Stimulated activated naive B cell treated with anti-CD40 and anti-IgM and Interleukin-4, amounts not matched to agents 10 μg/mL and 1 μg/mL and 100 μg/mL, for 72 hours (primary cell): ENCODE measurements around the gene PPP2R2C.

Source experiments
- ATAC-seq, 2 donors: fragments of 150-1000 bp; cut with Tn5 transposase; replicated peaks; 2 replicates each; pipeline ENCODE4 v1.10.0; 2021; ENCODE audit warnings: moderate library complexity in 1 of 2
- DNase-seq: peaks from one replicate; pipeline ENCODE4 v3.0.0; 2021
- H3K27ac Mint-ChIP-seq: one replicate; pipeline ENCODE4 v1.8.0; 2022; ENCODE audit warnings: mild to moderate bottlenecking, mixed read lengths
- H3K27me3 Mint-ChIP-seq, 2 donors: one replicate each; pipeline ENCODE4 v1.8.0; 2022; ENCODE audit warnings: mixed read lengths in 2 of 2
- H3K36me3 Mint-ChIP-seq, 2 donors: one replicate each; pipeline ENCODE4 v1.8.0; 2022; ENCODE audit warnings: mixed read lengths in 2 of 2, mild to moderate bottlenecking in 1 of 2
- H3K4me1 Mint-ChIP-seq, 2 donors: one replicate each; pipeline ENCODE4 v1.8.0; 2022; ENCODE audit warnings: mixed read lengths in 2 of 2, mild to moderate bottlenecking in 1 of 2
- H3K4me3 Mint-ChIP-seq, 2 donors: one replicate each; pipeline ENCODE4 v1.8.0; 2022; ENCODE audit warnings: mild to moderate bottlenecking in 2 of 2, mixed read lengths in 2 of 2, moderate library complexity in 1 of 2
- H3K9me3 Mint-ChIP-seq, 2 donors: one replicate each; pipeline ENCODE4 v1.8.0; 2022; ENCODE audit warnings: mixed read lengths in 2 of 2, mild to moderate bottlenecking in 1 of 2

The PPP2R2C gene

GRCh38 chr4:6369035-6369434 is 103.4 kb downstream of the PPP2R2C start:
- H3K4me3 Mint-ChIP-seq, result no peak overlapping the region
- no peak overlapping the region for H3K27ac Mint-ChIP-seq
- H3K27me3 Mint-ChIP-seq, result peaks cover 6 to 14% of the 10 kb centered on the region in 2 donors
- ATAC-seq (no peak), DNase-seq (no peak)
- H3K36me3 Mint-ChIP-seq, result no peaks in the 10 kb centered on the region
- H3K9me3 Mint-ChIP-seq, result no peaks in the 10 kb centered on the region
- H3K4me1 Mint-ChIP-seq, result no peaks in the 10 kb centered on the region

- Mint-ChIP-seq H3K36me3 (no peaks in the 10 kb centered on the region), H3K27ac (no peak overlapping the region), H3K4me1 (no peaks in the 10 kb centered on the region), H3K9me3 (no peaks in the 10 kb centered on the region), H3K27me3 (peaks cover 6 to 14% of the 10 kb centered on the region in 2 donors), H3K4me3 (no peak overlapping the region)
- DNase-seq, result no peak
- ATAC-seq, result no peak
These were observed 103.8 kb downstream of the PPP2R2C start for GRCh38 chr4:6368601-6369000.

- DNase-seq (no peak), ATAC-seq (no peak)
- no peak overlapping the region for H3K27ac Mint-ChIP-seq
- peaks cover 6 to 14% of the 10 kb centered on the region in 2 donors for H3K27me3 Mint-ChIP-seq
- no peak overlapping the region for H3K4me3 Mint-ChIP-seq
- H3K36me3 Mint-ChIP-seq, result no peaks in the 10 kb centered on the region
- no peaks in the 10 kb centered on the region for H3K4me1 Mint-ChIP-seq
- no peaks in the 10 kb centered on the region for H3K9me3 Mint-ChIP-seq
These were observed 104.3 kb downstream of the PPP2R2C start for GRCh38 chr4:6368096-6368495.

- no peak for ATAC-seq
- H3K36me3 Mint-ChIP-seq, result no peaks in the 10 kb centered on the region
- peaks cover 6 to 14% of the 10 kb centered on the region in 2 donors for H3K27me3 Mint-ChIP-seq
These were observed 105.0 kb downstream of the PPP2R2C start for GRCh38 chr4:6367371-6367851.

GRCh38 chr4:6366581-6366980 is 105.8 kb downstream of the PPP2R2C start:
- no peak for ATAC-seq

More at GRCh38 chr4:6367371-6367851, 105.0 kb downstream of the PPP2R2C start:
- H3K4me1 Mint-ChIP-seq, result no peaks in the 10 kb centered on the region
- no peak for DNase-seq
- no peak overlapping the region for H3K4me3 Mint-ChIP-seq
- no peaks in the 10 kb centered on the region for H3K9me3 Mint-ChIP-seq
- no peak overlapping the region for H3K27ac Mint-ChIP-seq

GRCh38 chr4:6365545-6366086 is 106.8 kb downstream of the PPP2R2C start:
- Mint-ChIP-seq H3K27ac (no peak overlapping the region), H3K36me3 (no peaks in the 10 kb centered on the region), H3K4me3 (no peak overlapping the region), H3K27me3 (peaks cover 21 to 23% of the 10 kb centered on the region in 2 donors), H3K9me3 (no peaks in the 10 kb centered on the region), H3K4me1 (no peaks in the 10 kb centered on the region)
- ATAC-seq (no peak), DNase-seq (no peak)

More at GRCh38 chr4:6366581-6366980, 105.8 kb downstream of the PPP2R2C start:
- no peak overlapping the region for H3K27ac Mint-ChIP-seq
- H3K36me3 Mint-ChIP-seq, result no peaks in the 10 kb centered on the region
- H3K4me1 Mint-ChIP-seq, result no peaks in the 10 kb centered on the region
- no peak for DNase-seq
- H3K4me3 Mint-ChIP-seq, result no peak overlapping the region
- peaks cover 14 to 20% of the 10 kb centered on the region in 2 donors for H3K27me3 Mint-ChIP-seq
- no peaks in the 10 kb centered on the region for H3K9me3 Mint-ChIP-seq

- H3K36me3 Mint-ChIP-seq, result no peaks in the 10 kb centered on the region
- H3K4me1 Mint-ChIP-seq, result no peaks in the 10 kb centered on the region
- no peaks in the 10 kb centered on the region for H3K9me3 Mint-ChIP-seq
- no peak for DNase-seq
- no peak overlapping the region for H3K4me3 Mint-ChIP-seq
- H3K27ac Mint-ChIP-seq, result no peak overlapping the region
- no peak for ATAC-seq
- peaks cover 21 to 24% of the 10 kb centered on the region in 2 donors for H3K27me3 Mint-ChIP-seq
These were observed 107.8 kb downstream of the PPP2R2C start for GRCh38 chr4:6364581-6364980.

GRCh38 chr4:6364146-6364545 is 108.3 kb downstream of the PPP2R2C start:
- Mint-ChIP-seq H3K4me1 (no peaks in the 10 kb centered on the region), H3K36me3 (no peaks in the 10 kb centered on the region), H3K9me3 (no peaks in the 10 kb centered on the region), H3K4me3 (no peak overlapping the region), H3K27me3 (peaks cover 21 to 24% of the 10 kb centered on the region in 2 donors), H3K27ac (no peak overlapping the region)
- DNase-seq, result no peak
- ATAC-seq, result no peak

GRCh38 chr4:6362896-6363295 is 109.5 kb downstream of the PPP2R2C start:
- no peak overlapping the region for H3K27ac Mint-ChIP-seq
- no peak overlapping the region for H3K4me3 Mint-ChIP-seq
- no peaks in the 10 kb centered on the region for H3K36me3 Mint-ChIP-seq
- no peaks in the 10 kb centered on the region for H3K4me1 Mint-ChIP-seq
- no peak for ATAC-seq
- DNase-seq, result no peak
- peaks cover 12 to 32% of the 10 kb centered on the region in 2 donors for H3K27me3 Mint-ChIP-seq
- peaks cover 0 to 3% of the 10 kb centered on the region in 2 donors for H3K9me3 Mint-ChIP-seq

- Mint-ChIP-seq H3K4me3 (no peak overlapping the region), H3K4me1 (no peaks in the 10 kb centered on the region), H3K36me3 (no peaks in the 10 kb centered on the region), H3K9me3 (peaks cover 0 to 4% of the 10 kb centered on the region in 2 donors), H3K27me3 (peaks cover 12 to 36% of the 10 kb centered on the region in 2 donors), H3K27ac (no peak overlapping the region)
- ATAC-seq (no peak), DNase-seq (no peak)
These were observed 110.0 kb downstream of the PPP2R2C start for GRCh38 chr4:6362243-6362885.

GRCh38 chr4:6361076-6361784 is 111.2 kb downstream of the PPP2R2C start:
- no peak for DNase-seq
- Mint-ChIP-seq H3K27me3 (peaks cover 7 to 30% of the 10 kb centered on the region in 2 donors), H3K4me1 (no peaks in the 10 kb centered on the region), H3K36me3 (no peaks in the 10 kb centered on the region), H3K27ac (no peak overlapping the region), H3K4me3 (no peak overlapping the region), H3K9me3 (peaks cover 0 to 4% of the 10 kb centered on the region in 2 donors)
- ATAC-seq, result no peak

- DNase-seq, result no peak
- H3K27me3 Mint-ChIP-seq, result peaks cover 7 to 29% of the 10 kb centered on the region in 2 donors
- H3K9me3 Mint-ChIP-seq, result peaks cover 0 to 4% of the 10 kb centered on the region in 2 donors
- no peak for ATAC-seq
- H3K27ac Mint-ChIP-seq, result no peak overlapping the region
- no peak overlapping the region for H3K4me3 Mint-ChIP-seq
- H3K4me1 Mint-ChIP-seq, result no peaks in the 10 kb centered on the region
- no peaks in the 10 kb centered on the region for H3K36me3 Mint-ChIP-seq
These were observed 112.0 kb downstream of the PPP2R2C start for GRCh38 chr4:6360385-6360784.

- Mint-ChIP-seq H3K36me3 (no peaks in the 10 kb centered on the region), H3K4me1 (no peaks in the 10 kb centered on the region), H3K27ac (no peak overlapping the region), H3K27me3 (peaks cover 14 to 29% of the 10 kb centered on the region in 2 donors), H3K9me3 (peaks cover 0 to 4% of the 10 kb centered on the region in 2 donors), H3K4me3 (no peak overlapping the region)
- ATAC-seq, result no peak
- DNase-seq, result no peak
These were observed 112.7 kb downstream of the PPP2R2C start for GRCh38 chr4:6359536-6360308.

- DNase-seq (no peak), ATAC-seq (no peak)
- no peaks in the 10 kb centered on the region for H3K36me3 Mint-ChIP-seq
- H3K27ac Mint-ChIP-seq, result no peak overlapping the region
- H3K9me3 Mint-ChIP-seq, result peaks cover 0 to 4% of the 10 kb centered on the region in 2 donors
- H3K27me3 Mint-ChIP-seq, result peaks cover 24 to 40% of the 10 kb centered on the region in 2 donors
- H3K4me3 Mint-ChIP-seq, result no peak overlapping the region
- peaks cover 0 to 3% of the 10 kb centered on the region in 2 donors for H3K4me1 Mint-ChIP-seq
These were observed 114.9 kb downstream of the PPP2R2C start for GRCh38 chr4:6357476-6357875.
